ENCODE data around the gene IL17RD.

Gene IL17RD

DNA sequence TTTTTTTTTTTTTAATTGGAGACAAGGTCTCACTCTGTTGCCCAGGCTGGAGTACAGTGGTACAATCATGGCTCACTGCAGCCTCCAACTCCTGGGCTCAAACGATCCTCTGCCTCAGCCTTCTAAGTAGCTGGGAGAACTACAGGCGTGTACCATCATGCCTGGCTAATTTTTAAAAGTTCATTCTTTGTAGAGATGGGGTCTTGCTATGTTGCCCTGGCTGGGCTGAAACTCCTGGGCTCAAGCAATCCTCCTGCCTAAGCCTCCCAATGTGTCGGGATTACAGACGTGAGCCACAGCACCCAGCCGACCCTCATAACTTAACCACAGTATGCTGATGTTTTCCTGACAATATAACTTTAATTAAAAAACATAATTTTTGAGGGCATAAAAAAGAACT lies 24.3 kb downstream of the IL17RD start:
- Histone ChIP-seq H2BK15ac (ENCODE audit: low read length) (no peak overlapping the region), H3K36me3 (replicated peaks in 1 of 2; ENCODE audit: control insufficient read depth in 2 of 2, insufficient read depth in 2 of 2, low read length in 2 of 2) (peaks cover 0 to 8% of the 10 kb centered on the region in 2 donors), H3K23ac (ENCODE audit: low read depth, low read length, poor library complexity) (no peak overlapping the region), H2BK120ac (ENCODE audit: low read depth, low read length) (no peak overlapping the region), H3K4me1 (ENCODE audit: control insufficient read depth in 2 of 2, insufficient read depth in 1 of 2, low read depth in 1 of 2, low read length in 2 of 2) (peaks cover 0 to 18% of the 10 kb centered on the region in 2 donors), H4K91ac (ENCODE audit: low read depth, low read length, poor library complexity) (no peak overlapping the region), H2BK5ac (ENCODE audit: low read length) (no peak overlapping the region), H3K27ac (replicated peaks; ENCODE audit: low read length) (no peak overlapping the region), H3K27me3 (ENCODE audit: control insufficient read depth in 3 of 3, insufficient read depth in 3 of 3, low read depth in 1 of 3, low read length in 3 of 3) (no peaks in the 10 kb centered on the region), H2AFZ (ENCODE audit: low read length) (no peak overlapping the region), H3K4me3 (ENCODE audit: low read length in 2 of 2) (no peak overlapping the region), H3K18ac (ENCODE audit: low read length) (no peak overlapping the region), H3K9me3 (replicated peaks in 1 of 2; ENCODE audit: control insufficient read depth in 2 of 2, insufficient read depth in 1 of 2, low read depth in 1 of 2, low read length in 2 of 2) (peaks cover 0 to 3% of the 10 kb centered on the region in 2 donors), H3K4me2 (ENCODE audit: insufficient read depth, low read length, poor library complexity, severe bottlenecking) (no peak overlapping the region), H3K4ac (ENCODE audit: low read length) (no peak overlapping the region), H3K79me1 (ENCODE audit: low read depth, low read length) (peaks cover 3% of the 10 kb centered on the region), H4K8ac (ENCODE audit: low read depth, low read length) (no peak overlapping the region), H3K14ac (ENCODE audit: low read length) (no peak overlapping the region), H2AK5ac (ENCODE audit: low read depth, low read length) (no peak overlapping the region), H3K9ac (ENCODE audit: low read depth, low read length, poor library complexity) (no peak overlapping the region), H2BK12ac (ENCODE audit: low read length) (no peak overlapping the region)
- DNase-seq (ENCODE audit: low spot score): no peak
- WGBS, 2 donors (ENCODE audit: extremely low coverage in 2 of 2, insufficient read length in 2 of 2, insufficient replicate concordance in 1 of 2): no CpG with 5 or more reads among the region's 5 CpGs

GRCh38 chr3:57135964-57136719 lies 29.0 kb downstream of the IL17RD start:
- no peak overlapping the region for H3K4ac ChIP-seq (ENCODE audit: low read length)
- H3K9me3 ChIP-seq (replicated peaks in 1 of 2; ENCODE audit: control insufficient read depth in 2 of 2, insufficient read depth in 1 of 2, low read depth in 1 of 2, low read length in 2 of 2): peaks cover 0 to 6% of the 10 kb centered on the region in 2 donors
- H3K4me1 ChIP-seq (ENCODE audit: control insufficient read depth in 2 of 2, insufficient read depth in 1 of 2, low read depth in 1 of 2, low read length in 2 of 2): peaks cover 5 to 22% of the 10 kb centered on the region in 2 donors
- H2BK15ac ChIP-seq (ENCODE audit: low read length): no peak overlapping the region
- no peak overlapping the region for H3K9ac ChIP-seq (ENCODE audit: low read depth, low read length, poor library complexity)
- H2AK5ac ChIP-seq (ENCODE audit: low read depth, low read length): no peak overlapping the region
- H3K4me2 ChIP-seq (ENCODE audit: insufficient read depth, low read length, poor library complexity, severe bottlenecking): no peak overlapping the region
- peaks cover 0 to 19% (median 0%) of the 10 kb centered on the region in 3 experiments for H3K27me3 ChIP-seq (ENCODE audit: control insufficient read depth in 3 of 3, insufficient read depth in 3 of 3, low read depth in 1 of 3, low read length in 3 of 3)
- no peak overlapping the region for H3K23ac ChIP-seq (ENCODE audit: low read depth, low read length, poor library complexity)
- no CpG with 5 or more reads among the region's 5 CpGs for WGBS, 2 donors (ENCODE audit: extremely low coverage in 2 of 2, insufficient read length in 2 of 2, insufficient replicate concordance in 1 of 2)
- peaks cover 0 to 6% of the 10 kb centered on the region in 2 donors for H3K36me3 ChIP-seq (replicated peaks in 1 of 2; ENCODE audit: control insufficient read depth in 2 of 2, insufficient read depth in 2 of 2, low read length in 2 of 2)
- no peak overlapping the region for H3K14ac ChIP-seq (ENCODE audit: low read length)
- no peak overlapping the region for H4K91ac ChIP-seq (ENCODE audit: low read depth, low read length, poor library complexity)
- peak overlapping the region; percentile 22 for H3K18ac ChIP-seq (ENCODE audit: low read length)
- no peak overlapping the region for H2BK12ac ChIP-seq (ENCODE audit: low read length)
- no peak overlapping the region for H2AFZ ChIP-seq (ENCODE audit: low read length)
- no peak overlapping the region for H4K8ac ChIP-seq (ENCODE audit: low read depth, low read length)
- H2BK5ac ChIP-seq (ENCODE audit: low read length): no peak overlapping the region
- no peak overlapping the region for H3K4me3 ChIP-seq (ENCODE audit: low read length in 2 of 2)
- H3K79me1 ChIP-seq (ENCODE audit: low read depth, low read length): peaks cover 4% of the 10 kb centered on the region
- H3K27ac ChIP-seq (replicated peaks; ENCODE audit: low read length): no peak overlapping the region
- H2BK120ac ChIP-seq (ENCODE audit: low read depth, low read length): no peak overlapping the region
- no peak for DNase-seq (ENCODE audit: low spot score)

DNA sequence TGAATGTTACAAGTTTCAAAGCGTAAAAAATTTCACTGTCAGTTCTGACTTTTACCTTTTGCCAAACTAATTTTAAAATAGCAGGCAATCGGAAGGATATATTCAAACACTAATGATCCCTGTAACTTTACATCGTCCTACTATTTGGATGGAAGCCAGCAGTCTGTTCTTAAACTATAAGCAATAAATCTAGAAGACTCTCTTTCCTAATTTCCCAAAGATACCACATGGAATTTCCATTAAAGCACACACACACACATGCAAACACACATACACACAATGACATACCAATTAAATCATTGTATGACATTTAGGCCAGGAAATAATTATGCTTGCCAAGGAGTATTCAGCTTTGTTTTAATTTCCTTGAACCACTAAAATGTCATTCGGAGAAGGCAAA lies 32.0 kb downstream of the IL17RD start:
- H3K23ac ChIP-seq (ENCODE audit: low read depth, low read length, poor library complexity): no peak overlapping the region
- H3K4me3 ChIP-seq (ENCODE audit: low read length in 2 of 2): no peak overlapping the region
- peaks cover 34 to 44% of the 10 kb centered on the region in 2 donors for H3K4me1 ChIP-seq (ENCODE audit: control insufficient read depth in 2 of 2, insufficient read depth in 1 of 2, low read depth in 1 of 2, low read length in 2 of 2)
- no peak for DNase-seq (ENCODE audit: low spot score)
- H3K9ac ChIP-seq (ENCODE audit: low read depth, low read length, poor library complexity): no peak overlapping the region
- H3K27ac ChIP-seq (replicated peaks; ENCODE audit: low read length): no peak overlapping the region
- H3K79me1 ChIP-seq (ENCODE audit: low read depth, low read length): peaks cover 4% of the 10 kb centered on the region
- H3K4ac ChIP-seq (ENCODE audit: low read length): no peak overlapping the region
- H3K36me3 ChIP-seq (replicated peaks in 1 of 2; ENCODE audit: control insufficient read depth in 2 of 2, insufficient read depth in 2 of 2, low read length in 2 of 2): peaks cover 0 to 6% of the 10 kb centered on the region in 2 donors
- H3K4me2 ChIP-seq (ENCODE audit: insufficient read depth, low read length, poor library complexity, severe bottlenecking): no peak overlapping the region
- no peak overlapping the region for H2BK12ac ChIP-seq (ENCODE audit: low read length)
- H2BK5ac ChIP-seq (ENCODE audit: low read length): no peak overlapping the region
- H2BK15ac ChIP-seq (ENCODE audit: low read length): no peak overlapping the region
- WGBS, 2 donors (ENCODE audit: extremely low coverage in 2 of 2, insufficient read length in 2 of 2, insufficient replicate concordance in 1 of 2): no CpG with 5 or more reads among the region's 4 CpGs
- no peak overlapping the region for H2BK120ac ChIP-seq (ENCODE audit: low read depth, low read length)
- H2AK5ac ChIP-seq (ENCODE audit: low read depth, low read length): no peak overlapping the region
- no peak overlapping the region for H4K91ac ChIP-seq (ENCODE audit: low read depth, low read length, poor library complexity)
- no peak overlapping the region for H4K8ac ChIP-seq (ENCODE audit: low read depth, low read length)
- peaks cover 0 to 6% of the 10 kb centered on the region in 2 donors for H3K9me3 ChIP-seq (replicated peaks in 1 of 2; ENCODE audit: control insufficient read depth in 2 of 2, insufficient read depth in 1 of 2, low read depth in 1 of 2, low read length in 2 of 2)
- peaks cover 0 to 25% (median 0%) of the 10 kb centered on the region in 3 experiments for H3K27me3 ChIP-seq (ENCODE audit: control insufficient read depth in 3 of 3, insufficient read depth in 3 of 3, low read depth in 1 of 3, low read length in 3 of 3)
- H3K18ac ChIP-seq (ENCODE audit: low read length): no peak overlapping the region
- no peak overlapping the region for H3K14ac ChIP-seq (ENCODE audit: low read length)
- no peak overlapping the region for H2AFZ ChIP-seq (ENCODE audit: low read length)

DNA sequence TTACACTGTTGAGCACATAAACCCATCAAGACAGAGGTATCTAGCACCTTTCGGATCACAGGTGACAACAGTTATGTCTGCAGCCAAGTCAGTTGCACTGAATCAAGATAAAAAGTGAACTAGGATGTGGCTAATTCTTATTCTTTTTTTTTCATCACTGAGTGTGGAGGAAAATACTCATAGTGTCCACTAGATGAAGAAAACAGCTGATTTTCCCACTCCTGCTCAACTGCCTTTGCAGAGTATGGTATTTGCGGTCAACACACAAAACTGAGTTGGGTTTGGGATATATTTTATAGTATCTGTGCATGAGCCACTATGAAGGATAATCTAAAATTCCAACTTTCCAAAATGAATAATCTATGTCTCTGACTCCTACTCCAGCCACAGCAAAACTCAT lies 32.5 kb downstream of the IL17RD start:
- H3K18ac ChIP-seq (ENCODE audit: low read length): no peak overlapping the region
- H3K9me3 ChIP-seq (replicated peaks in 1 of 2; ENCODE audit: control insufficient read depth in 2 of 2, insufficient read depth in 1 of 2, low read depth in 1 of 2, low read length in 2 of 2): peaks cover 0 to 6% of the 10 kb centered on the region in 2 donors
- no peak overlapping the region for H2AFZ ChIP-seq (ENCODE audit: low read length)
- peaks cover 38 to 49% of the 10 kb centered on the region in 2 donors for H3K4me1 ChIP-seq (ENCODE audit: control insufficient read depth in 2 of 2, insufficient read depth in 1 of 2, low read depth in 1 of 2, low read length in 2 of 2)
- H2BK120ac ChIP-seq (ENCODE audit: low read depth, low read length): no peak overlapping the region
- H3K4me2 ChIP-seq (ENCODE audit: insufficient read depth, low read length, poor library complexity, severe bottlenecking): no peak overlapping the region
- H3K4me3 ChIP-seq (ENCODE audit: low read length in 2 of 2): no peak overlapping the region
- H4K91ac ChIP-seq (ENCODE audit: low read depth, low read length, poor library complexity): no peak overlapping the region
- H3K4ac ChIP-seq (ENCODE audit: low read length): no peak overlapping the region
- H2BK5ac ChIP-seq (ENCODE audit: low read length): no peak overlapping the region
- H3K79me1 ChIP-seq (ENCODE audit: low read depth, low read length): peaks cover 4% of the 10 kb centered on the region
- no peak overlapping the region for H2AK5ac ChIP-seq (ENCODE audit: low read depth, low read length)
- no peak overlapping the region for H2BK12ac ChIP-seq (ENCODE audit: low read length)
- no peak for DNase-seq (ENCODE audit: low spot score)
- H3K27ac ChIP-seq (replicated peaks; ENCODE audit: low read length): no peak overlapping the region
- H3K14ac ChIP-seq (ENCODE audit: low read length): no peak overlapping the region
- H3K27me3 ChIP-seq (ENCODE audit: control insufficient read depth in 3 of 3, insufficient read depth in 3 of 3, low read depth in 1 of 3, low read length in 3 of 3): peaks cover 0 to 25% (median 0%) of the 10 kb centered on the region in 3 experiments
- H3K36me3 ChIP-seq (replicated peaks in 1 of 2; ENCODE audit: control insufficient read depth in 2 of 2, insufficient read depth in 2 of 2, low read length in 2 of 2): peaks cover 0 to 6% of the 10 kb centered on the region in 2 donors
- no peak overlapping the region for H3K9ac ChIP-seq (ENCODE audit: low read depth, low read length, poor library complexity)
- WGBS, 2 donors (ENCODE audit: extremely low coverage in 2 of 2, insufficient read length in 2 of 2, insufficient replicate concordance in 1 of 2): no CpG with 5 or more reads among the region's 2 CpGs
- no peak overlapping the region for H3K23ac ChIP-seq (ENCODE audit: low read depth, low read length, poor library complexity)
- H4K8ac ChIP-seq (ENCODE audit: low read depth, low read length): no peak overlapping the region
- H2BK15ac ChIP-seq (ENCODE audit: low read length): no peak overlapping the region
